Ishikawa (cell line): ENCODE data around the gene PLAAT5.

Source experiments
- CEBPB ChIP-seq: IDR thresholded peaks from 2 replicates; pipeline ENCODE4 v1.6.1; 2012
- EGR1 ChIP-seq: IDR thresholded peaks from 2 replicates; pipeline ENCODE4 v1.6.1; 2012
- NFIC ChIP-seq: IDR thresholded peaks from 2 replicates; pipeline ENCODE4 v1.6.1; 2012
- TCF12 ChIP-seq: IDR thresholded peaks from 2 replicates; pipeline ENCODE4 v1.6.1; 2012; ENCODE audit warnings: low read depth
- TEAD4 ChIP-seq: IDR thresholded peaks from 2 replicates; pipeline ENCODE4 v1.6.1; 2012
- YY1 ChIP-seq: IDR thresholded peaks from 2 replicates; pipeline ENCODE4 v1.6.1; 2012; ENCODE audit warnings: low read depth
- ZBTB7A ChIP-seq: IDR thresholded peaks from 2 replicates; pipeline ENCODE4 v1.6.1; 2012; ENCODE audit warnings: low read depth
- TF ChIP-seq, protein P1 (sequence below): IDR thresholded peaks from 2 replicates; pipeline ENCODE4 v1.6.1; 2012; ENCODE audit warnings: low read depth, mild to moderate bottlenecking
- TF ChIP-seq, protein P2 (sequence below): IDR thresholded peaks from 2 replicates; pipeline ENCODE4 v1.6.1; 2012

DNA sequence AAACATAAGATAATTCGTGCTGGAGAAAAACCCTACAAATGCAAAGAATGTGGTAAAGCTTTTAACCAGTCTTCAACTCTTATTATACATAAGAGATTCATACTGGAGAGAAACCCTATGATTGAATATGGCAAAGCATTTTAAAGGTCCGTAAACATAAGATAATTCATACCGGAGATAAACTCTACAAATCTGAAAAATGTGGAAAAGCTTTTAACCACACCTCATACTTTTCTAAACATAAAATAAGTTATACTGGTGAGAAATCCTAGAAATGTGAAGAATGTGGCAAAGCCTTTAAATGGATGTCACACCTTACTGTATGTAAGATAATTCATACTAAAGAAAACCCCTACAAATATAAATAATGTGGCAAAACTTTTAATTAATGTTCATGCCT is 20.7 kb downstream of the PLAAT5 start:
- no peak for TF ChIP-seq TEAD4
- TF ChIP-seq, protein P1, sequence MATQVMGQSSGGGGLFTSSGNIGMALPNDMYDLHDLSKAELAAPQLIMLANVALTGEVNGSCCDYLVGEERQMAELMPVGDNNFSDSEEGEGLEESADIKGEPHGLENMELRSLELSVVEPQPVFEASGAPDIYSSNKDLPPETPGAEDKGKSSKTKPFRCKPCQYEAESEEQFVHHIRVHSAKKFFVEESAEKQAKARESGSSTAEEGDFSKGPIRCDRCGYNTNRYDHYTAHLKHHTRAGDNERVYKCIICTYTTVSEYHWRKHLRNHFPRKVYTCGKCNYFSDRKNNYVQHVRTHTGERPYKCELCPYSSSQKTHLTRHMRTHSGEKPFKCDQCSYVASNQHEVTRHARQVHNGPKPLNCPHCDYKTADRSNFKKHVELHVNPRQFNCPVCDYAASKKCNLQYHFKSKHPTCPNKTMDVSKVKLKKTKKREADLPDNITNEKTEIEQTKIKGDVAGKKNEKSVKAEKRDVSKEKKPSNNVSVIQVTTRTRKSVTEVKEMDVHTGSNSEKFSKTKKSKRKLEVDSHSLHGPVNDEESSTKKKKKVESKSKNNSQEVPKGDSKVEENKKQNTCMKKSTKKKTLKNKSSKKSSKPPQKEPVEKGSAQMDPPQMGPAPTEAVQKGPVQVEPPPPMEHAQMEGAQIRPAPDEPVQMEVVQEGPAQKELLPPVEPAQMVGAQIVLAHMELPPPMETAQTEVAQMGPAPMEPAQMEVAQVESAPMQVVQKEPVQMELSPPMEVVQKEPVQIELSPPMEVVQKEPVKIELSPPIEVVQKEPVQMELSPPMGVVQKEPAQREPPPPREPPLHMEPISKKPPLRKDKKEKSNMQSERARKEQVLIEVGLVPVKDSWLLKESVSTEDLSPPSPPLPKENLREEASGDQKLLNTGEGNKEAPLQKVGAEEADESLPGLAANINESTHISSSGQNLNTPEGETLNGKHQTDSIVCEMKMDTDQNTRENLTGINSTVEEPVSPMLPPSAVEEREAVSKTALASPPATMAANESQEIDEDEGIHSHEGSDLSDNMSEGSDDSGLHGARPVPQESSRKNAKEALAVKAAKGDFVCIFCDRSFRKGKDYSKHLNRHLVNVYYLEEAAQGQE: no peak
- TF ChIP-seq YY1: no peak
- TF ChIP-seq NFIC: no peak
- TF ChIP-seq TCF12: no peak
- no peak for TF ChIP-seq EGR1
- TF ChIP-seq, protein P2, sequence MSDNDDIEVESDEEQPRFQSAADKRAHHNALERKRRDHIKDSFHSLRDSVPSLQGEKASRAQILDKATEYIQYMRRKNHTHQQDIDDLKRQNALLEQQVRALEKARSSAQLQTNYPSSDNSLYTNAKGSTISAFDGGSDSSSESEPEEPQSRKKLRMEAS: no peak
- TF ChIP-seq CEBPB: no peak
- TF ChIP-seq ZBTB7A: no peak
